Measurements from ENCODE around the gene KRT222.

Gene KRT222

DNA sequence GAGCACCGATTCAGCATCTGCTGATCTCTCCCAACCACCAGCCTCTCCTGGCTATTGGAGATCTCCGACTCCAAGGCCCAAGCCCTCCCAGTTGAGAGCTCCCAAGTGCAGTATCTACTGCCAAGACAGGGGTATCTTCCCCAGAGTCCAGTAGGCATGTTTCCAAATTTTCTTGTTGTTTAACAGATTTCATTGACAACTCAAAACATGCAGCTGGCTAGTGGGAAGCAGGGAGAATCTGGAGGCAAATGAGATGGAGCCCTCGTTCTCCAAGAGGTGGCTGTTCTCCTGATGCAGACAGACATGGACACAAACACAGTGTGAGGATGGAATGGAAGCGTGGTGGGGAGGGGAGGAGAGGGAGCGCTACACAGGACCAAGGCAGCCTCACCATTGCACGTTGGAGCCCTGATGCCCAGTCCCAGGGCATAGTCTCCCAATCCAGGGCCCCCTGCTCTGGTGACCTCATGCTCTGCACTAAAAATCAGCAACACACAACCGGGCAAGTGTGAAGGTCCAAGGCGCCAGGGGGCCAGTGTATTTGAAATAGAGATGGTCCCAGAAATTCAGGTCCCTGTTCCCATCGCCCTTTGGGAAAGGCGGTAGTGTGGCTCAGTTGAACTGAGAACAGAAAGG is 49.0 kb downstream of the KRT222 start:
- no peak overlapping the region for H3K27ac ChIP-seq
- TF ChIP-seq, protein P1, sequence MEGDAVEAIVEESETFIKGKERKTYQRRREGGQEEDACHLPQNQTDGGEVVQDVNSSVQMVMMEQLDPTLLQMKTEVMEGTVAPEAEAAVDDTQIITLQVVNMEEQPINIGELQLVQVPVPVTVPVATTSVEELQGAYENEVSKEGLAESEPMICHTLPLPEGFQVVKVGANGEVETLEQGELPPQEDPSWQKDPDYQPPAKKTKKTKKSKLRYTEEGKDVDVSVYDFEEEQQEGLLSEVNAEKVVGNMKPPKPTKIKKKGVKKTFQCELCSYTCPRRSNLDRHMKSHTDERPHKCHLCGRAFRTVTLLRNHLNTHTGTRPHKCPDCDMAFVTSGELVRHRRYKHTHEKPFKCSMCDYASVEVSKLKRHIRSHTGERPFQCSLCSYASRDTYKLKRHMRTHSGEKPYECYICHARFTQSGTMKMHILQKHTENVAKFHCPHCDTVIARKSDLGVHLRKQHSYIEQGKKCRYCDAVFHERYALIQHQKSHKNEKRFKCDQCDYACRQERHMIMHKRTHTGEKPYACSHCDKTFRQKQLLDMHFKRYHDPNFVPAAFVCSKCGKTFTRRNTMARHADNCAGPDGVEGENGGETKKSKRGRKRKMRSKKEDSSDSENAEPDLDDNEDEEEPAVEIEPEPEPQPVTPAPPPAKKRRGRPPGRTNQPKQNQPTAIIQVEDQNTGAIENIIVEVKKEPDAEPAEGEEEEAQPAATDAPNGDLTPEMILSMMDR (conservative IDR thresholded peaks at IDR 0.05), result peak; percentile 59

DNA sequence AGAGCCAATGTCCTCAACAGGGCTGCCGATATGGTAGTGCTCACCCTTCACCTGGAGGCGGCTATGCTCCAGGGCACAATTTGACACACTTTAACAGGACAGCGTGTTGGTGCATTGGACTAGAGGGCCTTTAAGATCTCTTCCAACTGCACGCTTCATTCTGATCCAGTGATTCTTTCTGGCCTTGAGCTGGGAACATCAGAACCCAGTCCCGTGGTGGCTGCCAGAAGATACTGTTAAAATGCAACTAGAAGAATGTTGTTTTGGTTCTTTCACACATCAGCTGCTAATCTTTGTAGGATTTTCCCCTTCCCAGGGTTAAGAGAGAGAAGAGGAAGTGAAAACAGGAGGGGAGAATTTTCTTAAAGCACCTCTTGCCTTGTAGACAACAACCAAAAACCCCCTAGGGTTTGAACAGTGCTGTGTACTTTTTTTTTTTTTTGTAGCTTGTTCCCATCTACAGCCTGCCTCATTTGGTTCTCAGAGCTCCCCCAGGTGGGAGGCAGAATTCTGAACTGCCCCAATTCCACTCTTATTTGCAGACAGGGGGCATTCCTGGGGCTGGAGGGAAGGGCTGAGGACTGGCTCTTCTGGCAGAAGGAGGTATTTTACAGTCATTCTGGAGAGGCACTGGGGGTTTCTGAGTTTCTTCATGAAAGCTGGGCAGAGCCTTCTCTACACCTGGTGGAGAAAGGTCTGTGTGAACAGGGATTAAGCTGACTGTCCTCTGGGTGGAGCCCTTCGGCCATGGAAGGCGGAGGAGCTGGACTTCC is 49.7 kb downstream of the KRT222 start:
- TF ChIP-seq, protein P1 (conservative IDR thresholded peaks at IDR 0.05), result peak; percentile 86
- H3K27ac ChIP-seq, result no peak overlapping the region

DNA sequence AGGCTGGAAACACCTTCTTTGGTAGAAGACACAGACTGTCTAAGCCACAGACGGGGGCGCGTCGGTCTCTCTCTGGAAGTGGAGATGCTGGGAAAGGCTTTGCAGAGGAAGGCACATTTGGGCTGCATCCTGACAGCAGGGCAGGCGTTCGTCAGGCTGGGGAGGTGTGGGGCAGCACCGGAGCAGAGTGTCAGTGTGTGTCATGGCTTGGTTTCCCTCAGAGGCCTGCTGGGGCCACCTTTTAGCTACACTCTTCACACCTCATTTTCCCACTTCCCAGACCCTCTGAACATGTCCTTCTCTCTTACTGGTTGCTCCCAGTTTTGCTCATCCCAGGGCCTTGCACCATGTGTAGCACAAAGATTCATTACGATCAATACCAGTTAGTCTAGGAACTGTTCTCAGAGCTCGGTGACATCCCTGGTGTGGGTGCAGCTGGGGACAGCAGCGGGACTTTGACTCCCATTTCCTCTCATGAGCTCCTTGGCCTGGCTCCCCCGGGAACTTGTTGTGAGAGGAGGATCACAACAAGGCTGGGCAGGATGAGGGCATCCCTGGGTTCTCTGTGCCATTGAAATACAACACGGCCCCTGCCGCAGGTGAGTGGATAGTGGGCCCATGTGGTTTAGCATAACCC is 50.4 kb downstream of the KRT222 start:
- no peak overlapping the region for H3K27ac ChIP-seq

DNA sequence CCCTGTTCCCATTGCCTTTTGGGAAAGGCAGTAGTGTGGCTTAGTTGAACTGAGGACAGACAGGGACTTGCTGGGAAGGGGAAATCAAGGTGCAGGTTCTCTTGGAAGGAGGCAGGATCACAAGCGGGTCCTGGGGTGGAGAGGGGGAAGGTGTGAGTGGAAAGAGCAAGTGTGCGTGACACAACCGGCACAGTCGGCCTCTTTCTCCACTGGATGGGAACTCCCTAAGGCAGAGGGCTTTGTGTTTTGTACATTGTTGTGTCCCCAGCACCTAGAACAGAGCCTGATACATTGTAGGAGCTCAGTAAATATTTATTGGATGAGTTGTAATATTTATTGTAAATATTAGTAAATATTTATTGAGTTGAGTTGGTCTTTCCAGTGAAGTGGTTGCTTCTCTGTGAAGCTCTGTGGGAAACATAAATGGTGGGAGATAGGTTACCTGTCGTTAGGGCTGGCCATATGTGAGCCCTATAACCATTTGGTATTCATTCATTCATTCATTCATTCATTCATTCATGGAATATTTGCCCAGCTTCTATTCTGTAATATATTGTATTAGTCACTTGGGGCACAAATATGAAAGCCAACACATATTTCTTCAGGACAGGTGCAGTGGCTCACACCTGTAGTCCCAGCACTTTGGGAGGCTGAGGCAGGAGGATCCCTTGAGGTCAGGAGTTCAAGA is 51.4 kb downstream of the KRT222 start:
- TF ChIP-seq, protein P1 (conservative IDR thresholded peaks at IDR 0.05), result no peak
- H3K27ac ChIP-seq, result peak overlapping the region; percentile 38; the same call in 1 of the 2 replicates

More for the DNA sequence above, 50.4 kb downstream of the KRT222 start:
- TF ChIP-seq, protein P1 (conservative IDR thresholded peaks at IDR 0.05), result no peak

DNA sequence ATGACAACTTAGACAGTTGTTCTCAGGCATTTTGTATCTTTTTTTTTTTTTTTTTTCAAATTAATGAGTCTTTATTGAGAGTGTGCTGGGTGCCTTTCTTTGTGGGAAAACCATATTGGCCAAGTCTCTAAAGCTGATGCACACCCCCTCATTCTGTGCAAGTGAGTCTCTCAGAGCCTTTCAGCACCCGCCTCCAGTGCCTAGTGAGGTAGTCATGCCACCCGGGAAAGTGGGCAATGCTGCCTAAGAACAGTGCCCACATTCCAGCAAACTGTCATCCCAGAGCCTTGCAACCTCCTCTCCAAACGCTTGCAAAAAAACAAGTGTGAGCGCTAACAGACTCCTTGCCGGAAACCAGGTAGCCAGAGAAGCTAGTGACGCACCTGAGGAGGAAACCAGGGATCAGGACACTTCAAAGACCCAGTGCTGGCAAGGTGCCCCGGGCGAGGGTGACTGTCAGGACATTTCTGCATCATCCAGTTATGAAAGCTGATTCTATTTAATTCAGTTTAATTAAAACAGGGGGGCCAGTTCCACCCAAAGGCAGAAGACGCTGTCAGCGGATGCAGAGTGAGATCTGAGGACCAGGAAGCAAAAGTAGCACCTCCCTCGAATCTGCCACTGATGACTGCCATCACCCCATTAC is 52.3 kb downstream of the KRT222 start:
- TF ChIP-seq, protein P1 (conservative IDR thresholded peaks at IDR 0.05), result no peak
- H3K27ac ChIP-seq, result peak overlapping the region; percentile 38; the same call in 1 of the 2 replicates

DNA sequence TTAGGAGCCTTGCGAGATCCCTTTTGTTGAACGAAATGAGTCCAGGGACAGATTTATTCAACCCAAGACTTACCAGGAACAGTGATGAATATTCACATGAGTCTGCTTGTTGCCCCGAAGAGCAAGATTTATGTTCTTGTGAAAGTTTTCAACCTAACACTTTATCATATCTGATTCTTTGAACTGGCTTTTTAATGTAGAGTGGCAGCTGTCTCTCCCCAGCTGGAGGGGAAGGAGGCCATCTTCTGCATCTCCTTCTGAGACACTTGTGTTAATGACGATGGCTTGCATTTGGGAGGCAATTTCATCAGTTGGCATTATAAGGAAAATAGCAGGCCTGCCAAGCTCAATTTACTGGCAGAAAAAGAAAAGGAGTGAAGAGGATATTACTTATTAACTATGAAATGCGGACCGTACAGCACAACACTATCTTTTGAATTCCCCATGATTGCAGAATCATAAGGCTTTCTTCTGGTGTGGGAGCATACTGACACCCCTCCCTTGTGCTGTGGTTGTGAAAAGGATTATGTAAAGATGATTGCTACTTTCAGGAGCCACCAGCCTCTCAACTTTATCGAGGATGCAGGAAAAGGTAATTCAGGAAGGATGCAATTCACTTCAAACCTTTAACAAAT is 53.0 kb downstream of the KRT222 start:
- TF ChIP-seq, protein P1 (conservative IDR thresholded peaks at IDR 0.05), result no peak
- H3K27ac ChIP-seq, result no peak overlapping the region
